Ectodermal cell (in vitro differentiated cells): Measurements from ENCODE around the gene MLLT3.

Experiments
- H3K27ac ChIP-seq: 2 replicates; pipeline ENCODE4 v1.7.0; 2013; ENCODE audit warnings: mild to moderate bottlenecking, low read depth, low read length; ENCODE audit not compliant: insufficient read depth, poor library complexity, severe bottlenecking
- H3K27me3 ChIP-seq: 2 replicates; pipeline ENCODE4 v1.7.0; 2013; ENCODE audit warnings: mild to moderate bottlenecking, low read length; ENCODE audit not compliant: insufficient read depth, control insufficient read depth, poor library complexity, severe bottlenecking
- H3K36me3 ChIP-seq: one replicate; pipeline ENCODE4 v1.7.0; 2013; ENCODE audit warnings: low read length; ENCODE audit not compliant: control insufficient read depth, insufficient read depth
- H3K4me1 ChIP-seq: one replicate; pipeline ENCODE4 v1.7.0; 2013; ENCODE audit warnings: low read length; ENCODE audit not compliant: control insufficient read depth, insufficient read depth
- H3K4me3 ChIP-seq: 2 replicates; pipeline ENCODE4 v1.7.0; 2013; ENCODE audit warnings: low read depth, low read length, control low read depth; ENCODE audit not compliant: insufficient read depth
- H3K9me3 ChIP-seq: 2 replicates; pipeline ENCODE4 v1.7.0; 2013; ENCODE audit warnings: mild to moderate bottlenecking, low read length, moderate library complexity; ENCODE audit not compliant: control insufficient read depth
- WGBS, 2 experiments: methylation state at CpG; one replicate each; pipeline ENCODE4 v1.1.7; 2013; ENCODE audit warnings: missing lambda C conversion rate in 2 of 2; 5-methylcytosine and 5-hydroxymethylcytosine counted together

The MLLT3 gene

GRCh38 chr9:20616808-20617207 lies 5.5 kb downstream of the MLLT3 start:
- Histone ChIP-seq H3K4me3 (no peak overlapping the region), H3K36me3 (no peaks in the 10 kb centered on the region), H3K4me1 (peaks cover 5% of the 10 kb centered on the region), H3K27me3 (peaks cover 36% of the 10 kb centered on the region), H3K9me3 (no peaks in the 10 kb centered on the region), H3K27ac (no peak overlapping the region)
- WGBS, 2 experiments = 95 to 98% methylated on average over 2 of the region's 2 CpGs

GRCh38 chr9:20614602-20615216 lies 7.6 kb downstream of the MLLT3 start:
- peaks cover 16% of the 10 kb centered on the region for H3K27me3 ChIP-seq
- peaks cover 5% of the 10 kb centered on the region for H3K4me1 ChIP-seq
- no peaks in the 10 kb centered on the region for H3K9me3 ChIP-seq
- WGBS, 2 experiments = 92 to 97% methylated on average over 2 of the region's 2 CpGs
- H3K4me3 ChIP-seq = no peak overlapping the region
- no peaks in the 10 kb centered on the region for H3K36me3 ChIP-seq
- no peak overlapping the region for H3K27ac ChIP-seq

- WGBS, 2 experiments = 77 to 80% methylated on average over 3 of the region's 3 CpGs
- Histone ChIP-seq H3K36me3 (no peaks in the 10 kb centered on the region), H3K9me3 (no peaks in the 10 kb centered on the region), H3K4me3 (no peak overlapping the region), H3K4me1 (peaks cover 1% of the 10 kb centered on the region), H3K27ac (no peak overlapping the region), H3K27me3 (no peaks in the 10 kb centered on the region)
Observed at GRCh38 chr9:20611691-20612287, 10.5 kb downstream of the MLLT3 start.

DNA sequence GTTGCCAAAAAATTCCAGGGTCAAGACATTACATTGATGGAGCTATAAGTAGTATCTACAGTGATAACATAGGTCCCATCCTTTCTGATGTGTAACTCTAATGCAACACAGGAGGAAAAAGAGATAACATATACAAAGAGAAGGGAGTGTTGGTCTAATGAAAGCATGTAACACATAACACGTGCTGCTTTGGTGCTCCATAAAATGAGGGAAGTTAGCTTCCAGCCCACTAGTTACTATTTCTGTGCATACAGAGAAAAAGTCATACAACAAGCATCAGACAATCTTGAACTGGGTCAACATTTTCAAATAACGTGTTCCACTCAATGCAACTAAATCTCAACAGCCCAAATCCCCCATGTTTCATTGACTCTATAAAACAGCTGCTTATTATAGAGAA lies 11.7 kb downstream of the MLLT3 start:
- no peaks in the 10 kb centered on the region for H3K36me3 ChIP-seq
- H3K9me3 ChIP-seq = no peaks in the 10 kb centered on the region
- no peak overlapping the region for H3K4me3 ChIP-seq
- WGBS, 2 experiments = 88 to 93% methylated on average over 2 of the region's 2 CpGs
- H3K4me1 ChIP-seq = peaks cover 9% of the 10 kb centered on the region
- no peak overlapping the region for H3K27ac ChIP-seq
- no peaks in the 10 kb centered on the region for H3K27me3 ChIP-seq

DNA sequence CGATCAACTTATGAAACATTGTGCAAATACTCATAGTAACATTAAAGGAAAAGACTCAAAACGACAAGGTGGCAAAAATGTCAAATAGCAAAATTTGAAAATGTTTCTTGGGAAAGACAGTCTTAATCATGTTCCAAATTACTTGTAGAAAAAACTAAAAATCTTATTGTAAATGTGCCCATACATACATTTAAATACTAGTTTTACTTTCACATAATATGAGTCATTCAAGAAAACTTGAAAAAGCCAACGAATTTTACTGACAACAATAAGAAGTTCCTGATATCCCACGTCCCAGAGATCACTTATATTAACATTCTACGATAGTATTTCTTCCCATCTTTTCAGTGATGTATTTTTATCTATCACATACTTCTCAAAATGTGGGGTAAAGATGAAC lies 13.7 kb downstream of the MLLT3 start:
- Histone ChIP-seq H3K9me3 (no peaks in the 10 kb centered on the region), H3K4me3 (no peak overlapping the region), H3K27ac (no peak overlapping the region), H3K27me3 (no peaks in the 10 kb centered on the region), H3K4me1 (peaks cover 20% of the 10 kb centered on the region), H3K36me3 (no peaks in the 10 kb centered on the region)
- WGBS, 2 experiments = 86 to 88% methylated on average over 5 of the region's 5 CpGs

DNA sequence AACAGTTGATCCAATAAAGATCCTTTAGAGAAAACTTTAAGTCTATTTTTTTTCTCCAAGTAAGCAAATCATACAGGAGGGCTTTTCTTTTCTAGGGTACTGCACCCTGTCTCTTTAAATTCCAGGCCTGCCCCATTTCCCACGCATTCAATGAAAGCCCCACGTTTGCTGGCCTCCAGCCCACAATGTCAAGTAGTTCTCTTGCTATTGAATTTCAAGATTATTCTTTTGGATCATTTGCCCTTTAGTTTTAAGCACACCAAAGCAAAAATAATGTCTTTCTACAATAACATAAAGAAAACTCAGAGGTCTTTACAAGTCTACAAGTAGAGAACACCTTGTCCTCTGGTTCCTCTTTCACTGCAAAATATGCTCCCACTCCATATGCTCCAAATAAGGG lies 15.6 kb downstream of the MLLT3 start:
- no peaks in the 10 kb centered on the region for H3K36me3 ChIP-seq
- H3K4me3 ChIP-seq = no peak overlapping the region
- H3K9me3 ChIP-seq = no peaks in the 10 kb centered on the region
- H3K27me3 ChIP-seq = no peaks in the 10 kb centered on the region
- H3K4me1 ChIP-seq = peaks cover 30% of the 10 kb centered on the region
- H3K27ac ChIP-seq = no peak overlapping the region
- WGBS, 2 experiments = 38 to 41% methylated on average over 2 of the region's 2 CpGs

- no peak overlapping the region for H3K27ac ChIP-seq
- H3K4me3 ChIP-seq = no peak overlapping the region
Observed at GRCh38 chr9:20604562-20604961, 17.7 kb downstream of the MLLT3 start.

GRCh38 chr9:20603524-20604268 lies 18.6 kb downstream of the MLLT3 start:
- Histone ChIP-seq H3K4me3 (no peak overlapping the region), H3K36me3 (no peaks in the 10 kb centered on the region), H3K27ac (no peak overlapping the region), H3K4me1 (peaks cover 45% of the 10 kb centered on the region), H3K27me3 (no peaks in the 10 kb centered on the region), H3K9me3 (no peaks in the 10 kb centered on the region)
- WGBS, 2 experiments = 23 to 39% methylated on average over 3 to 5 of the region's 5 CpGs

More at GRCh38 chr9:20604562-20604961, 17.7 kb downstream of the MLLT3 start:
- 79 to 88% methylated on average over 4 to 5 of the region's 5 CpGs for WGBS, 2 experiments
- Histone ChIP-seq H3K27me3 (no peaks in the 10 kb centered on the region), H3K9me3 (no peaks in the 10 kb centered on the region), H3K4me1 (peaks cover 45% of the 10 kb centered on the region), H3K36me3 (no peaks in the 10 kb centered on the region)

DNA sequence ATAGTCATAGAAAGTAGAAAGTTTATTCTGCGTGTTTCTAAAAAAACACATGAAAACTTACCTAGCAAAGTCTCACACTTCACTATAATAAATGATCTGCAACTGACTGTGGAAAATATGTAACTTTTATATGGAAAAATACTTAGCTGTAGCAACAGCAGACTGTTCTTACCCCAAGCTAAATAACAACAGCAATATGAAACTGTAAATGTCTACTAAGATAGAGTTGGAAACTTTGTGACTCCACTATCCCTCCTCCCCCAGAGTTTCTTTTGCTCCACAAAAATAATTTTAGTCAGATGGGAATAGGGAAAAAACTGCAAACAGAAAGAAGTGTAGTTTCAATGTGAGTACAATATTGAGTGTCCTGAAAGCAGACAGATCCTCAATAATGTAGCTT lies 21.0 kb downstream of the MLLT3 start:
- Histone ChIP-seq H3K27me3 (no peaks in the 10 kb centered on the region), H3K4me1 (peaks cover 40% of the 10 kb centered on the region), H3K9me3 (no peaks in the 10 kb centered on the region), H3K4me3 (no peak overlapping the region), H3K36me3 (no peaks in the 10 kb centered on the region), H3K27ac (no peak overlapping the region)
- 88% methylated on average over 1 of the region's 1 CpG; no CpG with 5 or more reads in 1 of the 2 experiments for WGBS, 2 experiments

DNA sequence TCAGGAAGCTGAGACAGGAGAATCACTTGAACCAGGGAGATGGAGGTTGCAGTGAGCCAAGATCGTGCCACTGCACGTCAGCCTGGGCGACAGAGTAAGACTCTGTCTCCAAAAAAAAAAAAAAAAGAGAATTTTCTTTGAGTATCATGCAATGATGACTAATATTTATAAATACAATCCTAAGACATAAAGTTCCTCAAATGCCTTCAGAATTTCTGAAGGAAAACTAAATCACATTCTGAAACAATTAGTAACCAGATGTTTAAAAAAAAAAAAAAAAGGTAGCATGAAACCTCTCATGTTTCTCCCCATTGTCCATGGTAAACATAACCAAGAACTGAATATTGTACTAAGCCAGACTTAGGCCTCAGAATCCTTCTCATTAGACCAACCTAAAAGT lies 23.1 kb downstream of the MLLT3 start:
- H3K27ac ChIP-seq = no peak overlapping the region
- WGBS, 2 experiments = 89 to 100% methylated on average over 2 of the region's 3 CpGs
- H3K27me3 ChIP-seq = no peaks in the 10 kb centered on the region
- peaks cover 29% of the 10 kb centered on the region for H3K4me1 ChIP-seq
- H3K4me3 ChIP-seq = no peak overlapping the region
- no peaks in the 10 kb centered on the region for H3K36me3 ChIP-seq
- H3K9me3 ChIP-seq = no peaks in the 10 kb centered on the region
